GM18526 (cell line): ENCODE data around the gene ADAM8.

ENCODE experiments used
- POLR2A ChIP-seq: IDR thresholded peaks from 3 replicates; pipeline ENCODE4 v1.6.1; 2011; ENCODE audit not compliant: insufficient read length; ENCODE audit errors: extremely low read depth

The ADAM8 gene

GRCh38 chr10:133251388-133252222 lies 25.1 kb downstream of the ADAM8 start:
- TF ChIP-seq POLR2A: no peak

GRCh38 chr10:133249975-133250754 lies 26.5 kb downstream of the ADAM8 start:
- no peak for TF ChIP-seq POLR2A

GRCh38 chr10:133249094-133249780 lies 27.4 kb downstream of the ADAM8 start:
- no peak for TF ChIP-seq POLR2A

- TF ChIP-seq POLR2A: no peak
These were observed 28.3 kb downstream of the ADAM8 start for GRCh38 chr10:133248334-133248715.

- no peak for TF ChIP-seq POLR2A
These were observed 28.9 kb downstream of the ADAM8 start for GRCh38 chr10:133247681-133248333.

- TF ChIP-seq POLR2A: no peak
These were observed 30.4 kb downstream of the ADAM8 start for GRCh38 chr10:133246236-133246626.

GRCh38 chr10:133245439-133246235 lies 31.0 kb downstream of the ADAM8 start:
- TF ChIP-seq POLR2A: no peak

- TF ChIP-seq POLR2A: no peak
These were observed 33.1 kb downstream of the ADAM8 start for GRCh38 chr10:133243593-133243992.

GRCh38 chr10:133242611-133243356 lies 33.9 kb downstream of the ADAM8 start:
- TF ChIP-seq POLR2A: no peak

GRCh38 chr10:133241501-133242205 lies 35.0 kb downstream of the ADAM8 start:
- TF ChIP-seq POLR2A: no peak

- no peak for TF ChIP-seq POLR2A
These were observed 36.7 kb downstream of the ADAM8 start for GRCh38 chr10:133239990-133240389.

GRCh38 chr10:133238466-133238804 lies 38.2 kb downstream of the ADAM8 start:
- no peak for TF ChIP-seq POLR2A

- no peak for TF ChIP-seq POLR2A
These were observed 38.8 kb downstream of the ADAM8 start, which contains the start of gene VENTX for GRCh38 chr10:133237588-133238465. Gene VENTX, plus strand, starts transcription at chr10:133237855. Its CDS starts 60 bp downstream, at chr10:133237915.

- no peak for TF ChIP-seq POLR2A
These were observed 39.5 kb downstream of the ADAM8 start for GRCh38 chr10:133237241-133237587.
